Hematopoietic multipotent progenitor cell (in vitro differentiated cells): ENCODE results near the gene MEX3C. TPM values are rescaled to one million over a fixed set of nuclear protein-coding genes. Genes with fewer than 3 reads are reported as not detected.
A peak's percentile ranks its signal among the peaks of the same experiment; 100 is the strongest.

Experiments
- DNase-seq, 3 donors: peaks; one replicate each; pipeline ENCODE4 v3.0.0-alpha.2; 2011 to 2015; ENCODE audit warnings: low read depth in 2 of 3, low spot score in 2 of 3
- total RNA-seq: library from RNA; depleted of rRNA; stranded (reverse); fragments of >200 nt; gene quantifications from one replicate; pipeline ENCODE4 v1.2.3, GENCODE V29; 2012

Gene MEX3C
- total RNA-seq, 1 donor = 41.7 TPM

DNA sequence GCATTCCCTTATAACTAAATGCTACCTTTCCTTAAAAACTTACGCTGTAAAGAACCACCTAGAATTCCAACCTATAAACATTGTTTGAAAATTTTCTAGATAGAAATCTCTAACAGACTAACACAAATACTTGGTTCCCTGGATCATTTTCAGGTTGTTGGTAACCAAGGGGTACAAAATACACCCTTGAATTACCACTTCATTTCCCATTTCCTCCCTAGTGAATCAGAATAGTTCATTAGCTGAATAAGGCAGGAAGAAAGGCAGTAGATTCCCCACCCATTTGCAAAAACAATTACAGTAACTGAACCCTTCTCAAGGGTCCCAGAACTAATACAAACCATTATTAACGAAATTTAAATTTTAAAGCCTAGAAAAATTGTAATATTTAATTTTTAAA lies 5.5 kb downstream of the MEX3C start:
- DNase-seq = no peak

DNA sequence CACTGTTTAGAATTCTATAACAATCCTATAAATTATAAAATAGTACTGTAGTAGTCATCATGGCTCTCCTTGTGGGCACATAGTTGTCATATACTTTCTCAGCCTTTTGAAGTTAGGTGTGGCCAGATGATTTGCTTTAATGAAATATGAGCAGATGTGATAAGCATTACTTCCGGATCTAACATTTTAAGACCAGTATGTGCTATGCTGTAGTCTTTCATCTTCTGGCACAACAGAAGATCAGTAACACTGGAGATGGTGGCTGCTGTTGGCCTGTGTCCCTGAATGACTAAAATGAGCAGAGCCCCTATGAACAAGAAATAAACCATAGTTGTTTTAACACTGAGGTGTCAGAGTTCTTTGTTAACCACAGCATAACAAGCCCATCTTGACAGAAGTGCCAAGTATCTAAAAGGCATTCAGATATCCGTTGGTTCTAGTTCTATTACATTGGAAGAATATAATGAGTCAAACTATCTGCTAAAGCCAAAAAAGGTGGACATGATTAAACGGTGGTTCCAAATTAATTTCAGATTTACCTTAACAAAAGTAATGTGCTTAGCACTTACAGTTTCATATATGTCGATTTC lies 6.3 kb downstream of the MEX3C start:
- DNase-seq = peak in 2 of 3 donors; percentile 24 to 61

DNA sequence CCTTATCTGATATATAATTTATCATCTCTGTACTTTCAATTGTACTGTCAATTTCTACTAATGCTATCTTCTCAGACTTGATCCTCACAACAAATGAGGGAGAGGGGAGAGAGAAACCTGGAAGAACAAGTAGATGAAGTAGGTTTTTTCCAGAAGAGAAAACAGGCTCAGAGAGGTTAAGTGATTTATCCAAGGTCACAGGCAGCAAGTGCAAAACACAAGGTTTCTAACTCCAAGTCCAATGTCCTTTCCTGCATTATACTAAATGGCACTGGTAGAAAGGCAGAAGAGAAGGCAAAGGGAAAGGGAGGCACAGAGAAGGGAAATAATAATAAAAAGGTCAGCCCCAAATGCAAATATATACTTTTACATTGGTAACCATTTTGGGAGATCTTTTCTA lies 7.5 kb downstream of the MEX3C start:
- no peak for DNase-seq

DNA sequence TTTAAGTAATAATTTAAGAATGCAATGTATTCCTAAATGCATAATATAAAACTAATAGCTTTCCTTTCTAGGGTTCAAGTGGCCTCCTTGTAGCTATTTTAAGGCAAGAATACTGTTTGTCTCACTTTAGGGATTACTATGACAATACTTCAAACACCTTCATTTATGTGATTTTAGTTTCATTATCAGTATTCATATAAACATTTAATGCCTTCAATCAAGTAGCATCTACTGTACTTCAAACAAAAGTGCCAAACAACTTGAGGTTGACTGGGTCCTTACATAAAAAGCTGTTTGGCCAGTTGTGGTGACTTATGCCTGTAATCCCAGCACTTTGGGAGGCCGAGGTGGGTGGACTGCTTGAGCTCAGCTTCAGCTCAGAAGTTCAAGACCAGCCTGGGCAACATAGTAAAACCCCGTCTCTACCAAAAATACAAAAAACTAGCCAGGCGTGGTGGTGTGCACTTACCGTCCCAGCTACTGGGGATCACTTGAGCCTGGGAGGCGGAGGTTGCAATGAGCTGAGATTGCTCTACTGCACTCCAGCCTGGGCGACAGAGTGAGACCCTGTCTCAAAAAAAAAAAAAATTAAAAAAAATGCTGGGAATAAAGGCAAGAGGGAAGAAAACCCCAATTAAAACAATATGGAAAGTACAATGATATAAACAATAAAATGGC lies 9.3 kb downstream of the MEX3C start:
- no peak for DNase-seq

DNA sequence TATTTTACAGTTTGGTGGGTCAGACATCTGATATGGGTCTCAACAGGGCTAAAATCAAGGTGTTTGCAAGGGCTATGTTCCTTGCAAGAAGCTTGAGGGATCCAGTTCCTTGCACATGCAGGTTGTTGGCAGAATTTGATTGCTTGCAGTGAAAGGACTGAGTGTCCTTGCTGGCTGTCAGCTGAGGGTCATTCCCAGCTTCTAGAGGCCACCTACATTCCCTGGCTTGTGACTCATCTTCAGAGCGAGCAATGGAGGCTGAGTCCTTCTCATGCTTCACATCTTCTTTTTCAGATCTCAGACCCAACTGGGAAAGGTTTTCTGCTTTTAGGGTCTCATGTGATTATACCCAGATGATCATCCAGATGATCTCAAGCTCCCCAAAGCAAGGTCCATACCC lies 12.4 kb downstream of the MEX3C start:
- DNase-seq = no peak

DNA sequence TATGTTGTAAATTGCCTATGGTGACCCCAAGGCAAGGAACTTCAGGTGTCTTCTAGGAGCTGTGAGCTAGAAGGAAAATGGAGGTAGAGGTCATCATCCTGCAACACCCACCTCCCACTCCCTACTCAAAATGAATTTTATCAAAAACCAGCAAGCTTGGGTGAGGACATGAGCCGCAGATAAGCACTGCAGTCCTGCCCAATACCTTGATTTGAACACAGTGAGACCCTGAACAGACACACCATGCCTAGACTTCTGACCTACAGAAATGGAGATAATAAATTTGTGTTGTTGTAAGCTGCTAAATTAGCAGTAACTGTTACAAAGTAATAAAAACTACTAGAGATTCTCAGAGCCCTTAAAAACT lies 13.4 kb downstream of the MEX3C start:
- DNase-seq = no peak

DNA sequence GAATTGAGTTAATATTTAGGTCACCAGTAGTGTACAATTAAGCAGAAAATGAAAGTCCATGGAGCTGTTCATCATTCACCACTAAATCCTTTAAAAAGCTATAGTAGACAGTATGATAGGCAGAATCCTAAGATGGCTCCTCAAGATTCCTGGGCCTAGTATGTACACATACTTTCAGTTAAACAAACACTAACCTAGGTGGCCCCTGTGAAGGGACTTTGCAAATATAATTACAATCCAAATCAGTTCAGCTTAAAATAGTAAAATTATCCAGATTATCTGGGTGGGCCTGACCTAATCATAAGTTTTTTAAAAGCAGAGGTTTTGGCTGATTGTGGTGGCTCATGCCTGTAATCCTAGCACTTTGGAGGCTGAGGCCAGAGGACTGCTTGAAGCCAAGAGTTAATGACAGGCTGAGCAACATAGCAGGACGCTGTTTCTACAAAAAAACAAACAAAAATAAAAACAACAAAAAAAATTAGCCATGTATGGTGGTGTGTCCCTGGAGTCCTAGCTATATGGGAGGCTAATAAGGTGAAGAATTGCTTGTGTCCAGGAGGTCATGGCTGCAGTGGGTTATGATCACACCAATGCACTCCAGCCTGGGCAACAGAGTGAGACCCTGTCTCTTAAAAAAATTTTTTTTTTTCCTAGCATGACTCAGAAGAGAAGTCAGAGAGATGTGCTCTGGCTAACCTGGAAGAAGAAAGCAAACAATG lies 13.9 kb downstream of the MEX3C start:
- no peak for DNase-seq

DNA sequence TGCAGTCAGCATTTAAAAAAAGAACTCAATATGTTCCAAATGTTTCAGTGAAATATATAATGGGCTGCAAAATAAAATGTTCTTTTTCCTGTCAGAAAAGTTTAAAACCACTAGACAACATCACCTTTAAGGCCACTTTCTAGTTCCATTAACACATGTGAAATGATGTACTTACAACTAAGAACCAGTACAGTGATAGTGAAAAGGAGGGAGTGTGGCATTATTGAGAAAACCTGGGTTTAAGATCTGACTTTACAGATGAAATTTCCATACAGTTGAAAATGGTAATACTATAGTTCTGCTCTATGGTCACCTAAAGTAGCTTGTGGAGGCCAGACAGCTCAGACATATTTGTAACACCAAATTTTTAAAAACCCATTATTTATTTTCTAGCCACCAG lies 14.7 kb downstream of the MEX3C start:
- no peak for DNase-seq

DNA sequence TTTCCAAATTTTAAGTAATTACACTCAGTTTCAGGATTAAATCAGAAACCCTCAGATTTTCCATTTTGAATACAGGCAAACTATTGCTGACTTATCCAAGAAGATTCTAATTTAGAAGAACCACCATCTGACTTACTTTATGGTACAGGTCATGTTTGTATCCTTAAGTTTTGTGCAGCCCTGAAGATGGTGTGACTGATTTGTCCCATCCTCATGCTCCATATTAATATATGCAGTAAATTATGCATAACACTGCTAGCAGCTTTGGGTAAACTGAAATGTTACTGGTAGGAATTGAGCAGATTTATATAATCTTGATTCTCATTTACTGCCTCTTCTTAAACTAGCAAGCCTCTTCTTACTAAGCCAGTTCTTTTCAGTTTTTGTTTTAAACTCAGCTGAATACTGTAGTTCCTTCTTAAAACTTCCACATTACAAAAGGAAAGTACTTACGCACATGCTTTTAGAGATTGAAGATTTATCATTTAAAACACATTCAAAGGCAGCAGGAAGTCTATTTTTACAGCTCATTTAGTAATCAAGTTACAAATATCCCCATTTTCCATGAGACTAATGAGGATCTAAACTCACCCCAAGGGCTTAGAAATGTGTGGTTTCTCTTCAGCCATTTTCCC lies 25.7 kb downstream of the MEX3C start:
- DNase-seq = peak in 1 of 3 donors; percentile 53

DNA sequence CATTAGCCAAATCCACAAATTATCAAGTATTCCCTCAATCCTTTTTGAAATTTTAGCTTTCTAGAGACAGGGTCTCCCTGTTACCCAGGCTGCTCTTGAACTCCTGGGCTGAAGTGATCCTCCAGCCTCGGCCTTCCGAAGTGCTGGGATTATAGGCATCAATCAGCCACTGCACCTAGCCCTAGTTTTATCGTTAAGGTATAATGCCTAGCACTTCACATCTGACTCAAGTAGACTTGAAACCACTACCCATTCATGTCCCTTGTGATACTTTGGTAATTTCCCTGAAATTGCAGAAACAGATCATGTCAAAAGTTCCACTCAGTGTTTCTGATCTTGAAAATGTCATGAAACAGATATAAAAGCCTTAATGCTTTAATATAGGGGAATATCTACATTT lies 26.3 kb downstream of the MEX3C start:
- no peak for DNase-seq

DNA sequence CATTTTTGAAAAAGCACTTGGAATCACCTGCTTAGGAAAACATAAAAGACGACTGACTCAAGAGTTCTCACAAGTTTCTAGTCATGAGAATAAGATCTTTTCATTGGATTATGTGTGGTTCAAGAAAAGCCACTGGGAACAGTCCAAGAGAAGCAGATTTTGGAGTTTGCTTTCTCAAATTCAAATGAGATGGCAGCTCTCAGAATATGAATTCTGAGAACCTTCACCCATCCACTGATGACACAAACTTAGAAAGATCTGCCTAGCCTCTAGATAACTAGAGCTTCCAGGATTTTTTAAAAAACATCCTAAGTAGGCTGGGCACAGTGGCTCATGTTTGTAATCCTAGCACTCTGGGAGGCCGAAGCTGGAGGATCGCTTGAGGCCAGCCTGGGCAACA lies 26.8 kb downstream of the MEX3C start:
- DNase-seq = no peak

DNA sequence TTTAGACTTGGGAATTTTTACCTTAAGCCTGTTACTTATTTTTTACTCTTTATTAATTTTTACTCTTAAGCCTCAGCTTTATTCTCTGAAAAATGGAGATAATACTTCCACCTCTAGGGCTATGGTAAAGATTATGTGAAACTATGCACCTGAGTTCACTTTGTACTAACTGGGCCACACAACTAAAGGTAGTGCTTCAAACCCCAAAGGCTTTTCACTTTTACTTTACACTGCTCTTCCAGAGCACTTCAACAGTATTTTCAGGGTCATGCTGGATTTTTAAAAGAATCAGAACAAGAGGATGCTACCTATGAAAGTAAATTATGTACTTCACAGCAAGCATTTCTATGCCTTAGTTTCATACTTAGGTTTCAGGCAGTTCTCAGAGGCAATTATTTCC lies 27.8 kb downstream of the MEX3C start:
- DNase-seq = no peak

DNA sequence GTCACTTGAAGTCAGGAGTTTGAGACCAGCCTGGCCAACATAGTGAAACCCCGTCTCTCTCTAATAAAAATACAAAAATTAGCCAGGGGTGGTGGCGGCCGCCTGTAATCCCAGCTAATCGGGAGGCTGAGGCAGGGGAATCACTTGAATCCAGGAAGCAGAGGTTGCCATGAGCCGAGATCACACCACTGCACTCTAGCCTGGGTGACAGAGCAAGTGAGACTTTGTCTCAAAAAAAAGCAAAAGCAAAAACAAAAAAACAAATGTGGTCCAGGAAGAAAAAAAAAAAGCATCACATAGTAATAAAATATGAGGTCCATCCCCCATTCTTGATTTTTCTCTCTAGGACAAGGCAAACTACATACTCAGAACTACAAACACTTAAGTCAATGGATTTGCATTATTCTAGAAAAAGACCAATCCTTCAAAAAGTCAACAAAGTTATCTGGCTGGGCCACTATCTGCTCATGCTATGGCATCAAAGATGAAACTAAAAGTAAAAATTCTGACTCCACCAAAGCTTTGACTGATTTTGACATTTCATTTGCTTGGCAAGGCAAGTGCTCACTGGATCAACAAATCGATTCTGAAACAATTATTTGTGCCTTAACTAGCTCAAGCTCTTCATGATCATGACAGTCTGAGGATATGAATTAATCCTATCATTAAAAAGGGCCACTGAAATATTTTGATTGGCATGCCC lies 28.4 kb downstream of the MEX3C start:
- no peak for DNase-seq

DNA sequence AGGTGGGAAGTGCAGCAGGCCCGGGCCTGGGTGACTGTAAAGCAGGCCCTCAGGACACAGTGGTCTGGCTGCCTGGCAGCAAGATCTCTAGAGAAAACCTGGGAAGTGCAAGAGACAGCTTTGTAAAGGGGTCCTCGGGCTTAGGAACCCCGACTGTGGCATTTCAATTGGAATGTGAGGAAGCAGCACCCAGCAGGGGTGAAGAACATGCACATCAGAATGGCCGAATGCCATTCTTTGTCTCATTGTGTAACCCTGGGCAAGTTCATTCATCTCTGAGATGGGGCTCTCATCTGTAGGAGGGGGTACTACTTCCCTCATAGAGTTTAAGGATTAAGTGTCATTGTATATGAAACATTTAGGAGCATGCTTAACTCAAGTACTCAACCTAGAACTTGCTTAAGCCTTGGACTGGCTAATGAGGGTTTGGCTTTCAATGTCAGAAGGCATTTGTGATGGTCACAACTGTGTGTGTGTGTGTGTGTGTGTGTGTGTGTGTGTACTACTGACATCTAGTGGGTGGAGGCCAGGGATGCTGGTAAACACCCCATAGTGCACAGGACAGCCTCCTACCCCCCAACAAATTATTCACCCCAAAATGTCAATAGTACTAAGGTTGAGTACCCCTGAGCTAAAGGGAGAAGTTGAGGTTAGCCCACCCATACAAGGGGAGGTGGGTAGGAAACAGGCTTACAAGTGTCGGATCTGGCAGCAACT lies 29.3 kb downstream of the MEX3C start:
- DNase-seq = no peak

DNA sequence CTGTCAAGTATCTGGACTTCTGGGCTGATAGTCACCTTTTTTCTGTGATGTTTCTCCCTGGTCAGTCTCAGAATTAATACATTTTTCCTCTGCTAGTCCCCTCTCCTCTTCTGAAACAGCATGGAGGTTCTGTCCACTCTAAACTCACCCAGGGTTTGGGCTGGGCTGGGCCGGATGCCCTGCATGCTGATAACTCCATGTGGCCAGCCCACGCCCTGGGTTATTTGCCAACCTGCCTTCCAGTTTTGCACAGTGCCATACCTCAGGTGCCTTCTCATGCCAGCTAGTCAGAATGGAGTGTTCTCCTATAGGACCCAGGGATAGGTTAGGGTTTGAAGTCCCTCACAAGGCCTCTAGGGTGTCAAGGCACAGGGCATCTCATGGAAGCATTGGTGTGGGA lies 32.2 kb downstream of the MEX3C start:
- DNase-seq = no peak

DNA sequence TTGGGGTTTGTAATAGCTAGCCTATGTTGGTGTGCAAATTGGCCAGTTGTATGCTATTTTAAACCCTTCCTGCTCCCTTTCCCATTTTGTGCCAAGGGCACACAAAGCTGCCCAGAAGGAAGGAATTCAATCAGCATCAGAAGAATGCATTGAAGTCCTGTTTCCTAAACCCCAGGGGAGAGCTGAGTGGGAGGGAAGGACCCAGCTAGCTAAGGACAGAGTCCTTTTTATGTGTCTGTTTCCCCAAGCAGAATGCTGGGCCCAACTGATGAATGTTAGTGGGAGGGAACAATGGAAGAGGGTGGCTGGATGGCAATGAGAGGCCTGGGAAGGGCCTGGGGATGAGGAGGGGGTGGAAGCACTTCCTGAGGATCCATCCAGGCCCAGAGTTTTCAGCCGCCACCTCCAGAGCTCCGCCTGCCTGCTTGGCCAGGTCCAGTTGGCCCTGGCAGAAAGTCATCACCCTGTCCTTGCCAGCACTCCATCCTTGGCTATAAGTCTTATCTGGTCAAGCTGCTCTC lies 32.7 kb downstream of the MEX3C start:
- DNase-seq = no peak

DNA sequence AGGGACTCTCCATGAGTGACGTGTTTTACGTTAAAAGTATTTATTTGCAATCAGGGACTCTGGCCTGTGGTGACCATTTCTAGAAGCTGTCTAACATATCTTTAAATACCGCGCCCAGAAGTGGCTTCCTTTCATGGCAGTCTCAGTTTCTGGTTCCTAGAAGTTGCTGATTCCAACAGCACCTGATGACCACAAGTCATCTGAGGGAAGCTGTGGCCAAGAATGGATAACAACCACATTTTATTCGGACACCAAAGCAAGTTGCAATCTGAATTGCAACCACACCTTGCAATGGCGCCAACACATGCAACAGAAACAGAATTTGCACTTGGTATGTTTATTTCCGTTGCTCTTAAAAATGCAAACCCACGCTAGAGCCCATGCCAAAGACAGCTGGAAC lies 33.1 kb downstream of the MEX3C start:
- DNase-seq = no peak

DNA sequence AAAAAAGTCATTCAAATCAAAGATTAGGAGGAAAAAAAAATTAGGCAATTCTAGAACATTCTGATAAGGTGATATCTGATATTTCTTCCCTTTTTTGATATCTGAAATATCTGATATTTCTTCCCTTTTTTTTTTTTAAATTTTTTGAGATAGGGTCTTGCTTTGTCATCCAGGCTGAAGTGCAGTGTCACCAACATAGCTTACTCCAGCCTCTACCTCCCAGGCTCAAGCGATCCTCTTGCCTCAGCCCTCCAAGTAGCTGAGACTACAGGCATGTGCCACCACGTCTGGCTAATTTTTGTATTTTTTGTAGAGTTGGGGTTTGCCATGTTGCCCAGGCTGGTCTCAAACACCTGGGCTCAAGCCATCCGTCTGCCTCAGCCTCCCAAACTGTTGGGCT lies 33.9 kb downstream of the MEX3C start:
- DNase-seq = no peak

DNA sequence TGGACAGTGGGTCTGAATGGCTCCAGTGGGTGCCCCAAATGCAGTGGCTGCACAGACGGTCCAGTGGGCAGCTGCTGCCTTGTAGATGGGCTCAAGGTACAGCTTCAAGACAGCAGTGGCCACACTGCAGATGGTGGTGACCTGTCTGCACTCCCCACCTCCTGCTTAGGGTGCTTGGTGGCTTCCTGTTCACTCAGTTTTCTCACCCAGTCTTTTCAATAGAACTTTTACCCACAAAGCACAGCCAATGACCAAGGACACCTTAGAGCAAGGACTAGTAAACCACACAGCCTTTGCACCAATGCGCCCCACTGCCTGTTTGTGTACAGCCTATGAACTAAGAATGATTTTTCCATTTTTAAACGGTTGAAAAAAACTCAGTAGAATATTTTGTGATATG lies 34.9 kb downstream of the MEX3C start:
- no peak for DNase-seq

DNA sequence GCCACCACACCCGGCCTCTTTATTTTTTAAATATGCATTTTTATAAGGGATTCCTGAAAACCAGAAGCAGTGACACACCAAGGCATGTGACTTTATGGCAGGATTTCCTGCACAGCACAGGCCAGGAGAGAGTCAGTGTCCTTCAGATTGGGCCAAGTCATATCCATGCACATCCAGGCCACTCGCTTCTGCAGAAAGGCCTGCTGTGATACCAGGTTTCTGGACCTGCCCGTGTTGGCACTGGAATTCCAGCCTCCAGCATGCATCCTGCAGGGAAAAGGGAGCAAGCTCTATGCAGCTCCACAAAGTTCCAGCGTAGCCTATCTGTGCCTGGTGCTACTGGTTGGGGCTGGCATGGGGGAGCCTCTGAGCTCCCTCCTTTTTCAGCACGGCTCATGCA lies 36.8 kb downstream of the MEX3C start:
- DNase-seq = no peak
